CD4-positive, alpha-beta T cell (primary cell): Measurements from ENCODE around the gene KCMF1. TPM values are rescaled to one million over a fixed set of nuclear protein-coding genes. Genes with fewer than 3 reads are reported as not detected.

ENCODE experiments used
- ATAC-seq: fragments of 200-7000 bp; cut with Tn5 transposase; one replicate; pipeline ENCODE4 v1.10.0; 2022; ENCODE audit warnings: mild to moderate bottlenecking; ENCODE audit not compliant: poor library complexity
- CTCF ChIA-PET: fragments of 350-600 bp; sonication (Branson Sonifier 250); formaldehyde crosslinking; loops from one replicate; lab custom pipeline; 2021; ENCODE audit warnings: antibody characterized with exemption, inconsistent platforms; lab: Charles Lee
- POLR2A ChIA-PET: fragments of 350-600 bp; sonication (Branson Sonifier 250); formaldehyde crosslinking; loops from one replicate; lab custom pipeline; 2021; ENCODE audit warnings: antibody characterized with exemption, inconsistent platforms; lab: Charles Lee
- DNase-seq, 14 experiments: peaks; one replicate each; pipeline ENCODE4 v3.0.0-alpha.2; 2013 to 2020; ENCODE audit warnings: mixed read lengths in 2 of 14
- H3K27ac ChIP-seq, 2 donors: one replicate each; pipeline versions ENCODE4 v1.5.1 to v1.7.0; 2013; ENCODE audit warnings: low read length in 2 of 2, low read depth in 1 of 2, mild to moderate bottlenecking in 1 of 2
- H3K27me3 ChIP-seq, 2 experiments: 1 replicate in 1 of 2; 2 replicates in 1 of 2; pipeline versions ENCODE4 v1.6.1 to v1.7.0; 2013; ENCODE audit warnings: low read length in 2 of 2, control low read depth in 1 of 2, mild to moderate bottlenecking in 1 of 2, moderate library complexity in 1 of 2; ENCODE audit not compliant: insufficient read depth in 2 of 2, control insufficient read depth in 1 of 2
- H3K36me3 ChIP-seq: one replicate; pipeline ENCODE4 v1.6.1; 2013; ENCODE audit warnings: low read length, control low read depth; ENCODE audit not compliant: insufficient read depth
- H3K4me1 ChIP-seq: one replicate; pipeline ENCODE4 v1.6.1; 2013; ENCODE audit warnings: low read length, control low read depth; ENCODE audit not compliant: insufficient read depth
- H3K4me3 ChIP-seq: one replicate; pipeline ENCODE4 v1.5.1; 2013; ENCODE audit warnings: mild to moderate bottlenecking, low read length, moderate library complexity
- H3K9me3 ChIP-seq, 2 experiments: 1 replicate in 1 of 2; 2 replicates in 1 of 2; pipeline versions ENCODE4 v1.6.1 to v1.7.0; 2013; ENCODE audit warnings: low read length in 2 of 2, mild to moderate bottlenecking in 2 of 2, control low read depth in 1 of 2, moderate library complexity in 1 of 2; ENCODE audit not compliant: control insufficient read depth in 1 of 2, insufficient read depth in 1 of 2
- H3K27ac Mint-ChIP-seq: one replicate; pipeline ENCODE4 v1.8.0; 2020; ENCODE audit warnings: mixed read lengths
- H3K27me3 Mint-ChIP-seq: one replicate; pipeline ENCODE4 v1.8.0; 2021; ENCODE audit warnings: mixed read lengths
- H3K36me3 Mint-ChIP-seq: one replicate; pipeline ENCODE4 v1.8.0; 2021; ENCODE audit warnings: low read depth, mixed read lengths
- H3K4me1 Mint-ChIP-seq: one replicate; pipeline ENCODE4 v1.8.0; 2021; ENCODE audit warnings: low read depth, mixed read lengths
- H3K4me3 Mint-ChIP-seq: one replicate; pipeline ENCODE4 v1.8.0; 2020; ENCODE audit warnings: mild to moderate bottlenecking, mixed read lengths
- H3K9me3 Mint-ChIP-seq: one replicate; pipeline ENCODE4 v1.8.0; 2020; ENCODE audit warnings: mixed read lengths
- CTCF ChIP-seq: fragments of 200-600 bp; IDR thresholded peaks from one replicate; pipeline ENCODE4 v1.8.0; 2022; ENCODE audit warnings: antibody characterized with exemption, mild to moderate bottlenecking
- intact Hi-C, 2 experiments: fragments of 100-400 bp; cut with DNase I in 1 of 2; cut with micrococcal nuclease in 1 of 2; formaldehyde crosslinking; loops; one replicate each; pipeline versions ENCODE4 v1.15.1 to v1.9.0; 2023 to 2025; cut with DNase I, micrococcal nuclease
- total RNA-seq, 174 experiments: library from RNA in 2 of 174; stranded (reverse) in 2 of 174; gene quantifications; one replicate each; pipeline ENCODE4 v1.2.3 and lab custom pipeline; 2021 to 2026

The KCMF1 gene
- total RNA-seq, 2 experiments from 2014 or later = 72.4 to 78.0 TPM

- TF ChIP-seq CTCF = no peak
- H3K27ac Mint-ChIP-seq = peak overlapping the region; percentile 92
- no peaks in the 10 kb centered on the region for H3K27me3 Mint-ChIP-seq
- Histone ChIP-seq H3K4me3 (peak overlapping the region; percentile 57), H3K4me1 (peaks cover 33% of the 10 kb centered on the region), H3K36me3 (peaks cover 5% of the 10 kb centered on the region), H3K9me3 (no peaks in the 10 kb centered on the region), H3K27ac (peak overlapping the region; percentile 69 to 71), H3K27me3 (no peaks in the 10 kb centered on the region)
- ATAC-seq (peak; percentile 54), DNase-seq (peak; percentile 46 to 85 (median 67))
- ChIA-PET CTCF (interaction anchor here (1.6 kb wide), 1 partner anchor 46 kb away, joined by 4 read pairs; no protein-coding TSS in a partner anchor), POLR2A (interaction anchor here (0.6 to 6.3 kb wide), 14 partner anchors 16 to 568 kb away, joined by 3 to 70 read pairs (median 6); partner anchors contain the start of genes MAT2A, TGOLN2, TMSB10 and TRABD2A)
- H3K4me1 Mint-ChIP-seq = peaks cover 60% of the 10 kb centered on the region
- peaks cover 27% of the 10 kb centered on the region for H3K36me3 Mint-ChIP-seq
- intact Hi-C loops = loop anchor here (2.0 to 5.0 kb wide), 5 partner anchors 15 to 513 kb away; partner anchors contain the start of gene SUCLG1 (in 1 of the 2)
- peak overlapping the region; percentile 90 for H3K4me3 Mint-ChIP-seq
- H3K9me3 Mint-ChIP-seq = no peaks in the 10 kb centered on the region
Measured at GRCh38 chr2:84971510-84972206, 697 bp downstream of the KCMF1 start.

- peak overlapping the region; percentile 57 for H3K4me3 ChIP-seq
- no peaks in the 10 kb centered on the region for H3K9me3 Mint-ChIP-seq
- TF ChIP-seq CTCF = no peak
- H3K27me3 ChIP-seq = no peaks in the 10 kb centered on the region
- no peaks in the 10 kb centered on the region for H3K27me3 Mint-ChIP-seq
- DNase-seq (no peak), ATAC-seq (no peak)
- peaks cover 32% of the 10 kb centered on the region for H3K36me3 Mint-ChIP-seq
- peak overlapping the region; percentile 90 for H3K4me3 Mint-ChIP-seq
- ChIA-PET POLR2A (interaction anchor here (0.7 to 6.3 kb wide), 10 partner anchors 11 to 567 kb away, joined by 3 to 70 read pairs (median 7); partner anchors contain the start of genes MAT2A and TMSB10), CTCF (interaction anchor here (1.6 kb wide), 1 partner anchor 47 kb away, joined by 4 read pairs; no protein-coding TSS in a partner anchor)
- peaks cover 3% of the 10 kb centered on the region for H3K36me3 ChIP-seq
- peak overlapping the region; percentile 92 for H3K27ac Mint-ChIP-seq
- H3K4me1 ChIP-seq = peaks cover 37% of the 10 kb centered on the region
- H3K4me1 Mint-ChIP-seq = peaks cover 62% of the 10 kb centered on the region
- H3K27ac ChIP-seq = peak overlapping the region; percentile 69 to 71
- no peaks in the 10 kb centered on the region for H3K9me3 ChIP-seq
- intact Hi-C loops = loop anchor here (2.0 to 5.0 kb wide), 5 partner anchors 15 to 513 kb away; partner anchors contain the start of gene SUCLG1 (in 1 of the 2)
Measured at GRCh38 chr2:84972207-84972783, 1.3 kb downstream of the KCMF1 start.

GRCh38 chr2:84972932-84973331 lies 2.0 kb downstream of the KCMF1 start:
- CTCF ChIA-PET = interaction anchor here (1.6 kb wide), 1 partner anchor 47 kb away, joined by 4 read pairs; no protein-coding TSS in a partner anchor
- Histone ChIP-seq H3K36me3 (peaks cover 4% of the 10 kb centered on the region), H3K9me3 (no peaks in the 10 kb centered on the region), H3K27ac (peak overlapping the region in 1 of 2 donors; percentile 71), H3K27me3 (no peaks in the 10 kb centered on the region), H3K4me3 (peak overlapping the region; percentile 57), H3K4me1 (peaks cover 42% of the 10 kb centered on the region)
- Mint-ChIP-seq H3K4me3 (peak overlapping the region; percentile 90), H3K4me1 (peaks cover 64% of the 10 kb centered on the region), H3K27me3 (no peaks in the 10 kb centered on the region), H3K9me3 (no peaks in the 10 kb centered on the region), H3K36me3 (peaks cover 31% of the 10 kb centered on the region), H3K27ac (peak overlapping the region; percentile 92)
- intact Hi-C loops = loop anchor here (2.0 to 5.0 kb wide), 5 partner anchors 14 to 514 kb away; partner anchors contain the start of gene SUCLG1 (in 1 of the 2)
- DNase-seq (no peak), ATAC-seq (no peak)
- POLR2A ChIA-PET = interaction anchor here (0.7 to 6.3 kb wide), 5 partner anchors 12 to 91 kb away, joined by 3 to 70 read pairs (median 21); no protein-coding TSS in a partner anchor
- TF ChIP-seq CTCF = no peak
